ENCODE data around the gene LMNTD2. TPM values are rescaled to one million over a fixed set of nuclear protein-coding genes. Genes with fewer than 3 reads are reported as not detected.

Gene LMNTD2
- polyA plus RNA-seq, 1 donor from 2014 or later = 0.61 TPM

DNA sequence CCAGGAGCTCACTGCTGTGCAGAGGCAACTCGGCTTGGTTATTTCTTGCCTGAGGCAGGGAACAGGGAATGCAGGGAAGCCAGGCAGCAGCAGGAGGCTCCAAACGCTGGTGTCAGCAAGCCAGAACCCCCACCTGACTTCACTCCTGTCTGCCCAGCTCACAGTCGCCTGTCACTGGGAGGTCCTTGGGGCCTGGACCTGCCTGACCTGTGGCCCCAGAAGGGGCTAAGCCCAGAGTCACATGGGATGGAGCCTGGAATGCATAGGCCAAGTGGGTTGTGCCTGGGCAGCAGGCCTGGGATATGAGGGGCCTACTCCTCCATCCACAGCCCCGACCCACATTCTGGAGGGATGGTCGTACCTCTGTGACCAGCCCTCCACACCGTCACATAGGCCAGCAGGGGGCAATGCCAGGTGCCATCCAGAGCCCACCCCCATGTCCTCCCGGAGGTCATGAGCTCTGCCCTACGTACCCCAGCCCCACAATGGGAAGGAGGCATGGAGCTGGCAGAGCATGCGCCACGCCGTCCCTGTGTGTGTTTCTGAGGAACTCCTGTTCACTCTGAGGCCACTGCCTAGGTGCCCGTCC, 5.5 kb upstream of the LMNTD2 start:
- H3K27ac ChIP-seq (ENCODE audit: low read length) = no peak overlapping the region
- H3K36me3 ChIP-seq (ENCODE audit: insufficient read depth, low read length) = no peaks in the 10 kb centered on the region
- no peaks in the 10 kb centered on the region for H3K27me3 ChIP-seq (ENCODE audit: insufficient read depth, low read depth, low read length)
- H3K79me2 ChIP-seq (replicated peaks; ENCODE audit: insufficient read depth, low read length) = no peaks in the 10 kb centered on the region
- H3K9me2 ChIP-seq (ENCODE audit: insufficient read depth, low read length) = no peaks in the 10 kb centered on the region
- no peak overlapping the region for H3K9ac ChIP-seq (ENCODE audit: low read length)
- no peaks in the 10 kb centered on the region for H3K9me3 ChIP-seq (ENCODE audit: low read length)
- TF ChIP-seq RAD21 (conservative IDR thresholded peaks at IDR 0.05) (no peak), MXI1 (conservative IDR thresholded peaks at IDR 0.05; ENCODE audit: poor library complexity, severe bottlenecking) (no peak), TAF1 (IDR thresholded peaks at IDR 0.05; ENCODE audit: low read depth) (no peak), POLR2AphosphoS5 (IDR thresholded peaks at IDR 0.05) (no peak), EZH2 (IDR thresholded peaks at IDR 0.05; ENCODE audit: borderline replicate concordance, insufficient read depth, low read length, poor library complexity, severe bottlenecking) (no peak), EP300 (conservative IDR thresholded peaks at IDR 0.05; ENCODE audit: poor library complexity, severe bottlenecking) (no peak), SMC3 (conservative IDR thresholded peaks at IDR 0.05; ENCODE audit: poor library complexity) (no peak)
- TF ChIP-seq, protein P1, sequence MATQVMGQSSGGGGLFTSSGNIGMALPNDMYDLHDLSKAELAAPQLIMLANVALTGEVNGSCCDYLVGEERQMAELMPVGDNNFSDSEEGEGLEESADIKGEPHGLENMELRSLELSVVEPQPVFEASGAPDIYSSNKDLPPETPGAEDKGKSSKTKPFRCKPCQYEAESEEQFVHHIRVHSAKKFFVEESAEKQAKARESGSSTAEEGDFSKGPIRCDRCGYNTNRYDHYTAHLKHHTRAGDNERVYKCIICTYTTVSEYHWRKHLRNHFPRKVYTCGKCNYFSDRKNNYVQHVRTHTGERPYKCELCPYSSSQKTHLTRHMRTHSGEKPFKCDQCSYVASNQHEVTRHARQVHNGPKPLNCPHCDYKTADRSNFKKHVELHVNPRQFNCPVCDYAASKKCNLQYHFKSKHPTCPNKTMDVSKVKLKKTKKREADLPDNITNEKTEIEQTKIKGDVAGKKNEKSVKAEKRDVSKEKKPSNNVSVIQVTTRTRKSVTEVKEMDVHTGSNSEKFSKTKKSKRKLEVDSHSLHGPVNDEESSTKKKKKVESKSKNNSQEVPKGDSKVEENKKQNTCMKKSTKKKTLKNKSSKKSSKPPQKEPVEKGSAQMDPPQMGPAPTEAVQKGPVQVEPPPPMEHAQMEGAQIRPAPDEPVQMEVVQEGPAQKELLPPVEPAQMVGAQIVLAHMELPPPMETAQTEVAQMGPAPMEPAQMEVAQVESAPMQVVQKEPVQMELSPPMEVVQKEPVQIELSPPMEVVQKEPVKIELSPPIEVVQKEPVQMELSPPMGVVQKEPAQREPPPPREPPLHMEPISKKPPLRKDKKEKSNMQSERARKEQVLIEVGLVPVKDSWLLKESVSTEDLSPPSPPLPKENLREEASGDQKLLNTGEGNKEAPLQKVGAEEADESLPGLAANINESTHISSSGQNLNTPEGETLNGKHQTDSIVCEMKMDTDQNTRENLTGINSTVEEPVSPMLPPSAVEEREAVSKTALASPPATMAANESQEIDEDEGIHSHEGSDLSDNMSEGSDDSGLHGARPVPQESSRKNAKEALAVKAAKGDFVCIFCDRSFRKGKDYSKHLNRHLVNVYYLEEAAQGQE (IDR thresholded peaks at IDR 0.05; ENCODE audit: borderline replicate concordance) = no peak
- TF ChIP-seq, protein P2, sequence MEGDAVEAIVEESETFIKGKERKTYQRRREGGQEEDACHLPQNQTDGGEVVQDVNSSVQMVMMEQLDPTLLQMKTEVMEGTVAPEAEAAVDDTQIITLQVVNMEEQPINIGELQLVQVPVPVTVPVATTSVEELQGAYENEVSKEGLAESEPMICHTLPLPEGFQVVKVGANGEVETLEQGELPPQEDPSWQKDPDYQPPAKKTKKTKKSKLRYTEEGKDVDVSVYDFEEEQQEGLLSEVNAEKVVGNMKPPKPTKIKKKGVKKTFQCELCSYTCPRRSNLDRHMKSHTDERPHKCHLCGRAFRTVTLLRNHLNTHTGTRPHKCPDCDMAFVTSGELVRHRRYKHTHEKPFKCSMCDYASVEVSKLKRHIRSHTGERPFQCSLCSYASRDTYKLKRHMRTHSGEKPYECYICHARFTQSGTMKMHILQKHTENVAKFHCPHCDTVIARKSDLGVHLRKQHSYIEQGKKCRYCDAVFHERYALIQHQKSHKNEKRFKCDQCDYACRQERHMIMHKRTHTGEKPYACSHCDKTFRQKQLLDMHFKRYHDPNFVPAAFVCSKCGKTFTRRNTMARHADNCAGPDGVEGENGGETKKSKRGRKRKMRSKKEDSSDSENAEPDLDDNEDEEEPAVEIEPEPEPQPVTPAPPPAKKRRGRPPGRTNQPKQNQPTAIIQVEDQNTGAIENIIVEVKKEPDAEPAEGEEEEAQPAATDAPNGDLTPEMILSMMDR (IDR thresholded peaks at IDR 0.05; ENCODE audit: poor library complexity, severe bottlenecking) = no peak
- no peaks in the 10 kb centered on the region for H4K20me1 ChIP-seq (ENCODE audit: insufficient read depth)
- H3F3A ChIP-seq (ENCODE audit: insufficient read depth, low read length, poor library complexity, severe bottlenecking) = no peaks in the 10 kb centered on the region
- H3K4me2 ChIP-seq (ENCODE audit: low read length) = no peak overlapping the region
- H3K4me3 ChIP-seq (ENCODE audit: low read length) = no peak overlapping the region
- no peak overlapping the region for H2AFZ ChIP-seq (ENCODE audit: low read depth, low read length)

DNA sequence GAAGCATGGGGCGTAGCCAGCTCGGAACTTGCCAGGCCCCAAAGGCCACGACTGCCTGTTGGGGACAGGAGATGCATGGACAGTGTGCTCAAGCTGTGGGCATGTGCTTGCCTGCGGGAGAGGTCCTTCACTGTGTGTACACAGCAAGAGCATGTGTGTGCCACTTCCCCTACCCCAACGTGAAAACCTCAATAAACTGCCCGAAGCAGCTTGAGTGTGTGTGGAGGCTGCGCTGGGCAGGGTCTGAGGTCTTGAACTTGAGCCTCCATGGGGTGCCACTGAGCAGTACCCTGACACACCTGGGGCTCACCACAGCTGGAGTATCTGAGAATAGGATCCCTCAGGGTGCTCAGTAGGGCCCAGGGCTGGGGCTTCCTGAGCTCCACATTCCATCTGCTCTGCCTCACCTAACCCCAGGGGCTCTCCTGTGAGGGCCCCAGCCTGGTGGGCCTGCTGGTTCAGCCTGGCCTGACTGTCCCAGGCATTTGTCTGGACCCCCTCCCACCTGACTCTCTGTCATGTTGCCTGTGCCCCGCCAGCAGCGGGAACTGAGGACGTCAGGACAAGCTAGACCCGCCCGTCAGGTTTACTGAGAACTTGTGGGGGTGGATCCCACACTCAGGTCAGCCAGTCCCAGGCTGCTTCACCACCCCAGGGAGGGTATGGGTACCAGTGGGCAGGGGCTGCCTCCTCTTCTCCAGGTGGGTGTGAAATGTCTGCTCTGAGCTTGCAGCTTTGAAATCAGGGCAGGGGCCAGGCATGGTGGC, 3.5 kb upstream of the LMNTD2 start:
- no peak for TF ChIP-seq EP300 (conservative IDR thresholded peaks at IDR 0.05; ENCODE audit: poor library complexity, severe bottlenecking)
- no peak for TF ChIP-seq MXI1 (conservative IDR thresholded peaks at IDR 0.05; ENCODE audit: poor library complexity, severe bottlenecking)
- TF ChIP-seq POLR2AphosphoS5 (IDR thresholded peaks at IDR 0.05) = no peak
- Histone ChIP-seq H3K9me3 (ENCODE audit: low read length) (no peaks in the 10 kb centered on the region), H2AFZ (ENCODE audit: low read depth, low read length) (no peak overlapping the region), H3K4me2 (ENCODE audit: low read length) (no peak overlapping the region), H3K9me2 (ENCODE audit: insufficient read depth, low read length) (no peaks in the 10 kb centered on the region), H3K36me3 (ENCODE audit: insufficient read depth, low read length) (no peaks in the 10 kb centered on the region), H3K27ac (ENCODE audit: low read length) (no peak overlapping the region), H3K27me3 (ENCODE audit: insufficient read depth, low read depth, low read length) (no peaks in the 10 kb centered on the region), H3K9ac (ENCODE audit: low read length) (no peak overlapping the region), H3K79me2 (replicated peaks; ENCODE audit: insufficient read depth, low read length) (no peaks in the 10 kb centered on the region), H3F3A (ENCODE audit: insufficient read depth, low read length, poor library complexity, severe bottlenecking) (no peaks in the 10 kb centered on the region), H3K4me3 (ENCODE audit: low read length) (no peak overlapping the region), H4K20me1 (ENCODE audit: insufficient read depth) (no peaks in the 10 kb centered on the region)
